ENCODE results near the gene BAX. TPM values are rescaled to one million over a fixed set of nuclear protein-coding genes. Genes with fewer than 3 reads are reported as not detected.
A peak's percentile ranks its signal among the peaks of the same experiment; 100 is the strongest.

Gene BAX
- total and polyA plus RNA-seq, 9 of the 15 experiments (the other 6 are each of a cell fraction or from before 2014, with no cell fraction given), result 3.2 to 95.4 (median 44.5) TPM

- TF ChIP-seq, protein P1, sequence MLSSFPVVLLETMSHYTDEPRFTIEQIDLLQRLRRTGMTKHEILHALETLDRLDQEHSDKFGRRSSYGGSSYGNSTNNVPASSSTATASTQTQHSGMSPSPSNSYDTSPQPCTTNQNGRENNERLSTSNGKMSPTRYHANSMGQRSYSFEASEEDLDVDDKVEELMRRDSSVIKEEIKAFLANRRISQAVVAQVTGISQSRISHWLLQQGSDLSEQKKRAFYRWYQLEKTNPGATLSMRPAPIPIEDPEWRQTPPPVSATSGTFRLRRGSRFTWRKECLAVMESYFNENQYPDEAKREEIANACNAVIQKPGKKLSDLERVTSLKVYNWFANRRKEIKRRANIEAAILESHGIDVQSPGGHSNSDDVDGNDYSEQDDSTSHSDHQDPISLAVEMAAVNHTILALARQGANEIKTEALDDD (IDR thresholded peaks at IDR 0.05), result peak; percentile 56; the same call in 1 of the 2 replicates
- TF ChIP-seq MTA3 (IDR thresholded peaks at IDR 0.05; ENCODE audit: borderline replicate concordance) (0 out of 2 replicates have a peak, but pooled peaks have one; percentile 37), FOXA3 (CRISPR knock-in tag; conservative IDR thresholded peaks at IDR 0.05 in 1 of 2, IDR thresholded peaks at IDR 0.05 in 1 of 2) (0 out of 4 replicates have a peak, but pooled peaks of 1 of the 2 experiments have one; percentile 34), HDGF (IDR thresholded peaks at IDR 0.05) (no peak), EZH2 (IDR thresholded peaks at IDR 0.05; ENCODE audit: borderline replicate concordance, low read depth, low read length) (no peak), SP1 (CRISPR knock-in tag; IDR thresholded peaks at IDR 0.05) (peak; percentile 63), DPF2 (IDR thresholded peaks at IDR 0.05) (peak; percentile 48; the same call in 1 of the 2 replicates), ZBTB17 (CRISPR knock-in tag; IDR thresholded peaks at IDR 0.05) (0 out of 2 replicates have a peak, but pooled peaks have one; percentile 53), CTBP1 (IDR thresholded peaks at IDR 0.05; ENCODE audit: borderline replicate concordance) (peak; percentile 87), TEAD2 (tag; IDR thresholded peaks at IDR 0.05) (no peak), ZBTB43 (CRISPR knock-in tag; IDR thresholded peaks at IDR 0.05) (peak; percentile 21; the same call in 1 of the 2 replicates), MYNN (IDR thresholded peaks at IDR 0.05) (no peak), MYNN (CRISPR knock-in tag; IDR thresholded peaks at IDR 0.05) (no peak), SAP30 (IDR thresholded peaks at IDR 0.05; ENCODE audit: borderline replicate concordance, insufficient read depth, low read depth, low read length, poor library complexity, severe bottlenecking) (peak; percentile 36), GTF2F1 (IDR thresholded peaks at IDR 0.05; ENCODE audit: low read depth, low read length) (0 out of 2 replicates have a peak, but pooled peaks have one; percentile 24), RBM17 (IDR thresholded peaks at IDR 0.05; ENCODE audit: borderline replicate concordance, low read depth, low read length) (no peak), HMGN3 (IDR thresholded peaks at IDR 0.05; ENCODE audit: borderline replicate concordance, extremely low read depth, insufficient read length, low read depth, low read length) (peak; percentile 91), EP400 (IDR thresholded peaks at IDR 0.05) (0 out of 2 replicates have a peak, but pooled peaks have one; percentile 37), RB1 (IDR thresholded peaks at IDR 0.05; ENCODE audit: low read depth) (peak; percentile 56; the same call in 1 of the 2 replicates)
- TF ChIP-seq, protein P2, sequence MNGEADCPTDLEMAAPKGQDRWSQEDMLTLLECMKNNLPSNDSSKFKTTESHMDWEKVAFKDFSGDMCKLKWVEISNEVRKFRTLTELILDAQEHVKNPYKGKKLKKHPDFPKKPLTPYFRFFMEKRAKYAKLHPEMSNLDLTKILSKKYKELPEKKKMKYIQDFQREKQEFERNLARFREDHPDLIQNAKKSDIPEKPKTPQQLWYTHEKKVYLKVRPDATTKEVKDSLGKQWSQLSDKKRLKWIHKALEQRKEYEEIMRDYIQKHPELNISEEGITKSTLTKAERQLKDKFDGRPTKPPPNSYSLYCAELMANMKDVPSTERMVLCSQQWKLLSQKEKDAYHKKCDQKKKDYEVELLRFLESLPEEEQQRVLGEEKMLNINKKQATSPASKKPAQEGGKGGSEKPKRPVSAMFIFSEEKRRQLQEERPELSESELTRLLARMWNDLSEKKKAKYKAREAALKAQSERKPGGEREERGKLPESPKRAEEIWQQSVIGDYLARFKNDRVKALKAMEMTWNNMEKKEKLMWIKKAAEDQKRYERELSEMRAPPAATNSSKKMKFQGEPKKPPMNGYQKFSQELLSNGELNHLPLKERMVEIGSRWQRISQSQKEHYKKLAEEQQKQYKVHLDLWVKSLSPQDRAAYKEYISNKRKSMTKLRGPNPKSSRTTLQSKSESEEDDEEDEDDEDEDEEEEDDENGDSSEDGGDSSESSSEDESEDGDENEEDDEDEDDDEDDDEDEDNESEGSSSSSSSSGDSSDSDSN (IDR thresholded peaks at IDR 0.05; ENCODE audit: borderline replicate concordance in 1 of 2, low read depth in 2 of 2, low read length in 2 of 2), result peak; percentile 52 to 57; a peak in 1 of 4 replicates
- TF ChIP-seq, protein P3, sequence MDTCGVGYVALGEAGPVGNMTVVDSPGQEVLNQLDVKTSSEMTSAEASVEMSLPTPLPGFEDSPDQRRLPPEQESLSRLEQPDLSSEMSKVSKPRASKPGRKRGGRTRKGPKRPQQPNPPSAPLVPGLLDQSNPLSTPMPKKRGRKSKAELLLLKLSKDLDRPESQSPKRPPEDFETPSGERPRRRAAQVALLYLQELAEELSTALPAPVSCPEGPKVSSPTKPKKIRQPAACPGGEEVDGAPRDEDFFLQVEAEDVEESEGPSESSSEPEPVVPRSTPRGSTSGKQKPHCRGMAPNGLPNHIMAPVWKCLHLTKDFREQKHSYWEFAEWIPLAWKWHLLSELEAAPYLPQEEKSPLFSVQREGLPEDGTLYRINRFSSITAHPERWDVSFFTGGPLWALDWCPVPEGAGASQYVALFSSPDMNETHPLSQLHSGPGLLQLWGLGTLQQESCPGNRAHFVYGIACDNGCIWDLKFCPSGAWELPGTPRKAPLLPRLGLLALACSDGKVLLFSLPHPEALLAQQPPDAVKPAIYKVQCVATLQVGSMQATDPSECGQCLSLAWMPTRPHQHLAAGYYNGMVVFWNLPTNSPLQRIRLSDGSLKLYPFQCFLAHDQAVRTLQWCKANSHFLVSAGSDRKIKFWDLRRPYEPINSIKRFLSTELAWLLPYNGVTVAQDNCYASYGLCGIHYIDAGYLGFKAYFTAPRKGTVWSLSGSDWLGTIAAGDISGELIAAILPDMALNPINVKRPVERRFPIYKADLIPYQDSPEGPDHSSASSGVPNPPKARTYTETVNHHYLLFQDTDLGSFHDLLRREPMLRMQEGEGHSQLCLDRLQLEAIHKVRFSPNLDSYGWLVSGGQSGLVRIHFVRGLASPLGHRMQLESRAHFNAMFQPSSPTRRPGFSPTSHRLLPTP (IDR thresholded peaks at IDR 0.05; ENCODE audit: borderline replicate concordance, extremely low read depth, insufficient read length), result no peak
These were observed 21.2 kb upstream of the BAX start, which contains the start of gene DHDH (continued) for GRCh38 chr19:48933382-48933932.
